Measurements from ENCODE around the gene ARAP2.

The ARAP2 gene

GRCh38 chr4:36283912-36284465 lies 39.7 kb upstream of the ARAP2 start:
- no peak for DNase-seq (ENCODE audit: low spot score)
- no peak for TF ChIP-seq CTCF (IDR thresholded peaks at IDR 0.05; ENCODE audit: extremely low read depth, missing control alignments)

- TF ChIP-seq CTCF (IDR thresholded peaks at IDR 0.05; ENCODE audit: extremely low read depth, missing control alignments) = no peak
- DNase-seq (ENCODE audit: low spot score) = no peak
Measured at GRCh38 chr4:36282503-36283030, 38.3 kb upstream of the ARAP2 start.

- no peak for DNase-seq (ENCODE audit: low spot score)
- TF ChIP-seq CTCF (IDR thresholded peaks at IDR 0.05; ENCODE audit: extremely low read depth, missing control alignments) = no peak
Measured at GRCh38 chr4:36281384-36282106, 37.2 kb upstream of the ARAP2 start, which contains the start of gene DTHD1. Gene DTHD1 (plus strand): TSS chr4:36281616. CDS start chr4:36281759, 143 bp downstream.

GRCh38 chr4:36280555-36280954 lies 36.2 kb upstream of the ARAP2 start:
- no peak for TF ChIP-seq CTCF (IDR thresholded peaks at IDR 0.05; ENCODE audit: extremely low read depth, missing control alignments)
- no peak for DNase-seq (ENCODE audit: low spot score)

- no peak for DNase-seq (ENCODE audit: low spot score)
- TF ChIP-seq CTCF (IDR thresholded peaks at IDR 0.05; ENCODE audit: extremely low read depth, missing control alignments) = no peak
Measured at GRCh38 chr4:36278789-36279188, 34.5 kb upstream of the ARAP2 start.

GRCh38 chr4:36277533-36277932 lies 33.2 kb upstream of the ARAP2 start:
- no peak for TF ChIP-seq CTCF (IDR thresholded peaks at IDR 0.05; ENCODE audit: extremely low read depth, missing control alignments)
- DNase-seq (ENCODE audit: low spot score) = peak; percentile 12

- no peak for TF ChIP-seq CTCF (IDR thresholded peaks at IDR 0.05; ENCODE audit: extremely low read depth, missing control alignments)
Measured at GRCh38 chr4:36274158-36274557, 29.8 kb upstream of the ARAP2 start.

More at GRCh38 chr4:36274158-36274557, 29.8 kb upstream of the ARAP2 start:
- no peak for DNase-seq (ENCODE audit: low spot score)
